ELF-1 (cell line): ENCODE measurements around the gene ELAC1.
"Not testable (repeated sequence)": the region's sequence is repeated elsewhere in the genome, so short reads cannot be mapped to it uniquely, and the experiment has no call there.

Experiments used
- DNase-seq: peaks from one replicate; pipeline ENCODE4 v3.0.0-alpha.2; 2016; ENCODE audit warnings: low read depth, low spot score

Gene ELAC1

GRCh38 chr18:50972404-50972803 is 4.6 kb downstream of the ELAC1 start:
- DNase-seq: not testable (repeated sequence)

GRCh38 chr18:50973367-50974126 is 5.7 kb downstream of the ELAC1 start:
- no peak for DNase-seq

- DNase-seq: no peak
Observed at GRCh38 chr18:50977037-50977760, 9.4 kb downstream of the ELAC1 start.

GRCh38 chr18:50981381-50981780 is 13.5 kb downstream of the ELAC1 start:
- DNase-seq: no peak

- no peak for DNase-seq
Observed at GRCh38 chr18:50982086-50982801, 14.4 kb downstream of the ELAC1 start.

GRCh38 chr18:50982802-50983179 is 15.0 kb downstream of the ELAC1 start:
- DNase-seq: no peak

GRCh38 chr18:50986360-50987087 is 18.7 kb downstream of the ELAC1 start:
- no peak for DNase-seq

GRCh38 chr18:50987261-50987660 is 19.4 kb downstream of the ELAC1 start:
- DNase-seq: no peak

- DNase-seq: no peak
Observed at GRCh38 chr18:50989711-50990110, 21.9 kb downstream of the ELAC1 start.

- DNase-seq: peak; percentile 76
Observed at GRCh38 chr18:50992351-50992762, 24.5 kb downstream of the ELAC1 start.

- no peak for DNase-seq
Observed at GRCh38 chr18:50994031-50994430, 26.2 kb downstream of the ELAC1 start.

GRCh38 chr18:51003174-51003573 is 35.3 kb downstream of the ELAC1 start:
- not testable (repeated sequence) for DNase-seq

- peak; percentile 72 for DNase-seq
Observed at GRCh38 chr18:51006061-51006818, 38.4 kb downstream of the ELAC1 start.

GRCh38 chr18:51006948-51007789 is 39.3 kb downstream of the ELAC1 start:
- DNase-seq: peak; percentile 72

- no peak for DNase-seq
Observed at GRCh38 chr18:51007790-51008139, 39.9 kb downstream of the ELAC1 start.

GRCh38 chr18:51009072-51009471 is 41.2 kb downstream of the ELAC1 start:
- DNase-seq: no peak

- no peak for DNase-seq
Observed at GRCh38 chr18:51010218-51010617, 42.4 kb downstream of the ELAC1 start.

GRCh38 chr18:51011709-51012108 is 43.9 kb downstream of the ELAC1 start:
- DNase-seq: no peak

- no peak for DNase-seq
Observed at GRCh38 chr18:51012441-51012840, 44.6 kb downstream of the ELAC1 start.

GRCh38 chr18:51013259-51013658 is 45.4 kb downstream of the ELAC1 start:
- DNase-seq: no peak
